Astrocyte of the cerebellum (primary cell): ENCODE results near the gene ZNF831.

Experiments
- DNase-seq: peaks from one replicate; pipeline ENCODE4 v3.0.0-alpha.2; 2011; ENCODE audit warnings: low read depth
- H3K4me3 ChIP-seq: 2 replicates; pipeline ENCODE4 v1.5.1; 2011; ENCODE audit warnings: mild to moderate bottlenecking, low read depth, low read length, moderate library complexity
- CTCF ChIP-seq: IDR thresholded peaks from 2 replicates; pipeline ENCODE4 v1.5.1; 2012; ENCODE audit warnings: low read length, low read depth, moderate library complexity, mild to moderate bottlenecking; ENCODE audit errors: missing control alignments
- in situ Hi-C: cut with HindIII; loops from 2 replicates; pipeline ENCODE4 v1.10.0; 2017; ENCODE audit warnings: low sequenced_read_pairs

Gene ZNF831

GRCh38 chr20:59192533-59192896 is 28.9 kb downstream of the ZNF831 start:
- no peak for TF ChIP-seq CTCF
- no peak overlapping the region for H3K4me3 ChIP-seq
- no peak for DNase-seq
- in situ Hi-C loops = no loop called here

- TF ChIP-seq CTCF = no peak
- in situ Hi-C loops = no loop called here
- no peak for DNase-seq
These were observed 29.7 kb downstream of the ZNF831 start for GRCh38 chr20:59193325-59193724.

GRCh38 chr20:59194023-59194935 is 30.7 kb downstream of the ZNF831 start:
- in situ Hi-C loops = no loop called here
- H3K4me3 ChIP-seq = no peak overlapping the region
- no peak for DNase-seq
- no peak for TF ChIP-seq CTCF

More at GRCh38 chr20:59193325-59193724, 29.7 kb downstream of the ZNF831 start:
- no peak overlapping the region for H3K4me3 ChIP-seq

- in situ Hi-C loops = no loop called here
- DNase-seq = no peak
- no peak for TF ChIP-seq CTCF
- no peak overlapping the region for H3K4me3 ChIP-seq
These were observed 31.8 kb downstream of the ZNF831 start for GRCh38 chr20:59195316-59195993.

- TF ChIP-seq CTCF = no peak
- DNase-seq = no peak
- in situ Hi-C loops = loop anchor here (5.0 kb wide), 2 partner anchors 43 to 82 kb away; no protein-coding TSS in a partner anchor
- H3K4me3 ChIP-seq = no peak overlapping the region
These were observed 40.7 kb downstream of the ZNF831 start for GRCh38 chr20:59204165-59204894.

- H3K4me3 ChIP-seq = no peak overlapping the region
- in situ Hi-C loops = no loop called here
- DNase-seq = no peak
- TF ChIP-seq CTCF = no peak
These were observed 41.4 kb downstream of the ZNF831 start for GRCh38 chr20:59205044-59205443.
